Activated B cell treated with CpG ODN at 0.5 μM for 24 hours (primary cell): ENCODE measurements around the gene PKN2. TPM values are rescaled to one million over a fixed set of nuclear protein-coding genes. Genes with fewer than 3 reads are reported as not detected.

Source experiments
- ATAC-seq: fragments of 200-7000 bp; cut with Tn5 transposase; one replicate; pipeline ENCODE4 v1.10.0; 2021; ENCODE audit warnings: low read depth, mild to moderate bottlenecking, moderate library complexity
- CTCF ChIA-PET: fragments of 350-600 bp; sonication (Branson Sonifier 250); formaldehyde crosslinking; loops from one replicate; lab custom pipeline; 2021; ENCODE audit warnings: antibody characterized with exemption; lab: Charles Lee
- POLR2A ChIA-PET: fragments of 350-600 bp; sonication (Branson Sonifier 250); formaldehyde crosslinking; loops from one replicate; lab custom pipeline; 2021; ENCODE audit warnings: antibody characterized with exemption; lab: Charles Lee
- DNase-seq: peaks from one replicate; pipeline ENCODE4 v3.0.0; 2022
- H3K27ac Mint-ChIP-seq: one replicate; pipeline ENCODE4 v1.8.0; 2020; ENCODE audit warnings: mixed read lengths
- H3K27me3 Mint-ChIP-seq: one replicate; pipeline ENCODE4 v1.8.0; 2021; ENCODE audit warnings: mixed read lengths
- H3K36me3 Mint-ChIP-seq: one replicate; pipeline ENCODE4 v1.8.0; 2021; ENCODE audit warnings: low read depth, mixed read lengths
- H3K4me1 Mint-ChIP-seq: one replicate; pipeline ENCODE4 v1.8.0; 2021; ENCODE audit warnings: mixed read lengths
- H3K4me3 Mint-ChIP-seq: one replicate; pipeline ENCODE4 v1.8.0; 2020; ENCODE audit warnings: mild to moderate bottlenecking, mixed read lengths
- H3K9me3 Mint-ChIP-seq: one replicate; pipeline ENCODE4 v1.8.0; 2020; ENCODE audit warnings: mixed read lengths
- CTCF ChIP-seq: fragments of 200-600 bp; IDR thresholded peaks from one replicate; pipeline ENCODE4 v1.8.0; 2022; ENCODE audit warnings: antibody characterized with exemption, mild to moderate bottlenecking
- intact Hi-C: fragments of 100-400 bp; cut with micrococcal nuclease; formaldehyde crosslinking; loops from one replicate; pipeline ENCODE4 v1.15.1; 2024
- total RNA-seq: library from RNA; stranded (reverse); gene quantifications from 2 replicates; pipeline ENCODE4 v1.2.3, GENCODE V29; 2022

The PKN2 gene
- total RNA-seq, 1 donor from 2014 or later = 42.7 TPM

- TF ChIP-seq CTCF = no peak
- Mint-ChIP-seq H3K9me3 (no peaks in the 10 kb centered on the region), H3K27me3 (no peaks in the 10 kb centered on the region), H3K4me1 (peaks cover 30% of the 10 kb centered on the region), H3K4me3 (no peak overlapping the region), H3K27ac (no peak overlapping the region), H3K36me3 (peaks cover 19% of the 10 kb centered on the region)
- DNase-seq (no peak), ATAC-seq (no peak)
- ChIA-PET POLR2A (no interaction called here), CTCF (no interaction called here)
- intact Hi-C loops = no loop called here
Observed at GRCh38 chr1:88722492-88722891, 38.4 kb downstream of the PKN2 start.

- ATAC-seq (no peak), DNase-seq (no peak)
- intact Hi-C loops = loop anchor here (2.0 kb wide), 1 partner anchor 14 kb away; no protein-coding TSS in a partner anchor
- no peaks in the 10 kb centered on the region for H3K9me3 Mint-ChIP-seq
- TF ChIP-seq CTCF = no peak
- H3K4me1 Mint-ChIP-seq = peaks cover 38% of the 10 kb centered on the region
- peaks cover 28% of the 10 kb centered on the region for H3K36me3 Mint-ChIP-seq
- H3K27ac Mint-ChIP-seq = no peak overlapping the region
- CTCF ChIA-PET = no interaction called here
- no peak overlapping the region for H3K4me3 Mint-ChIP-seq
- POLR2A ChIA-PET = no interaction called here
- H3K27me3 Mint-ChIP-seq = no peaks in the 10 kb centered on the region
Observed at GRCh38 chr1:88726697-88727096, 42.6 kb downstream of the PKN2 start.

GRCh38 chr1:88727205-88727604 is 43.1 kb downstream of the PKN2 start:
- DNase-seq = no peak
- no peak for TF ChIP-seq CTCF
- no peak for ATAC-seq
- Mint-ChIP-seq H3K27ac (no peak overlapping the region), H3K27me3 (no peaks in the 10 kb centered on the region), H3K4me3 (no peak overlapping the region), H3K4me1 (peaks cover 38% of the 10 kb centered on the region), H3K36me3 (peaks cover 28% of the 10 kb centered on the region), H3K9me3 (no peaks in the 10 kb centered on the region)
- ChIA-PET POLR2A (no interaction called here), CTCF (no interaction called here)
- intact Hi-C loops = loop anchor here (2.0 kb wide), 1 partner anchor 14 kb away; no protein-coding TSS in a partner anchor

GRCh38 chr1:88729297-88729696 is 45.2 kb downstream of the PKN2 start:
- ChIA-PET POLR2A (no interaction called here), CTCF (no interaction called here)
- Mint-ChIP-seq H3K4me1 (peaks cover 35% of the 10 kb centered on the region), H3K4me3 (no peak overlapping the region), H3K36me3 (peaks cover 31% of the 10 kb centered on the region), H3K9me3 (peaks cover 3% of the 10 kb centered on the region), H3K27me3 (no peaks in the 10 kb centered on the region), H3K27ac (no peak overlapping the region)
- no peak for DNase-seq
- no peak for ATAC-seq
- TF ChIP-seq CTCF = no peak
- intact Hi-C loops = no loop called here

- H3K4me3 Mint-ChIP-seq = no peak overlapping the region
- peaks cover 39% of the 10 kb centered on the region for H3K36me3 Mint-ChIP-seq
- no peaks in the 10 kb centered on the region for H3K27me3 Mint-ChIP-seq
- peaks cover 3% of the 10 kb centered on the region for H3K9me3 Mint-ChIP-seq
- intact Hi-C loops = no loop called here
- ATAC-seq = no peak
- ChIA-PET POLR2A (no interaction called here), CTCF (no interaction called here)
- DNase-seq = no peak
- no peak overlapping the region for H3K27ac Mint-ChIP-seq
- peaks cover 32% of the 10 kb centered on the region for H3K4me1 Mint-ChIP-seq
- TF ChIP-seq CTCF = no peak
Observed at GRCh38 chr1:88730132-88730675, 46.1 kb downstream of the PKN2 start.
